ENCODE data around the gene PCAT6.

Gene PCAT6

DNA sequence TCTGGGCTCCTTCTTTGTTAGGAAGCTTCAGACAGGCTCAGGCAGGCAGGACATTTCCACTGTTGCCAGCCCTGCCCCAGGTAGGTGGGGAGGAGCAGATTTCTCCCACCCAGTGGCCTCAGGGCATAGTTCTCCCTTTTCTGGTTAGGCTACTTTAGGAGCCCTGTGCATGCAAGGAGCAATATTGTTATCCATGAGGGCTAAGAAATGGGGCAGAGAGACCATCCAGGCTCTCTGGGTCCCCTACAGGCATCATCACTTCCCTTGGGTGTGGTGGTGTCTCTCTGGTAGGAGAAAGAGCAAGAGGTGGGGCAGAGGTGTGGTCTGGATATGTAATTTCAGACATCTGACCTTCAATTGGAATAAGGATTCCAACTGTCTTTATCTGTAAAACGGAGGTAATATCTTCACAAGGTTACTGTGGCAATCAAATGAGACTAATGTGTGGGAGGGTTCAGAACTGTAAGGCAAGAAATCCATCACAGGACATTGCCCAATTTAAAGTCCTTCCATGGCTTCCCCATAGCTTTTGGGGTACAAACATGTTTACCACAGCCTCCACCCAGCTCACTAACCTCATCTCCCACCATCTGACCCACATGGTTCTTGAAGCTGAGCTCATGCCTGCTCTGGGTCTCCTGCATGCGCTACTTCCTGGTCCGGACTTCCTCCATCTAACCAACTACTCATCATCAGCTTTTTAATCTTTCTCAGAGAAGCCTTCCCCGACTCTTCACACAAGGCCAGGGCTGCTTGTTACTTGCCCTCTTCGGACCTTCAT, 26.1 kb downstream of the PCAT6 start:
- DNase-seq, result no peak
- in situ Hi-C loops (cut with HindIII; ENCODE audit: low pct_ligation_motif_present, low pct_unique_long_range_greater_than_20kb, low sequenced_read_pairs), result no loop called here

DNA sequence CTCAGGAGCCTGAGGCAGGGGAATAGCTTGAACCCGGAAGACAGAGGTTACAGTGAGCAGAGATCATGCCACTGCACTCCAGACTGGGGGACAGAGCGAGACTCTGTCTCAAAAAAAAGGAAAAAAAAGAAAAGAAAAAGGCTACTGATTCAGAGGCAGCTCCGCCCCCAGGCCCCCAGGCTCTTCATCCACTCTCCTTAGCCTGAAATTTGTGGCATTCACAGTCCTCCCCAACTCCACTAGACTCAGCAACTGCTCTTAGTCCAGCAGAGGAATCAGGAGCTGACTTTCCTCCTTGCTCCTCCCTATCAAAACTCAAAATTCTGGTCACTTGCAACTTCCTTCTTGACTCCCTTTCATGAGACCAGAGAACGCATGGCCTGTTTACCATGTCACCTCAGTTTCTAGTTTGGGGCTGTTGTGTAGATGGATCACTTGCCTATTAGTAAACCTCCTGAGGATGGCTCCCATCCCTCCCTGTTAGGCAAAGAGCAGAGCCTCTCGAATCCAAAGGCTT, 27.1 kb downstream of the PCAT6 start:
- DNase-seq, result no peak
- in situ Hi-C loops (cut with HindIII; ENCODE audit: low pct_ligation_motif_present, low pct_unique_long_range_greater_than_20kb, low sequenced_read_pairs), result no loop called here

DNA sequence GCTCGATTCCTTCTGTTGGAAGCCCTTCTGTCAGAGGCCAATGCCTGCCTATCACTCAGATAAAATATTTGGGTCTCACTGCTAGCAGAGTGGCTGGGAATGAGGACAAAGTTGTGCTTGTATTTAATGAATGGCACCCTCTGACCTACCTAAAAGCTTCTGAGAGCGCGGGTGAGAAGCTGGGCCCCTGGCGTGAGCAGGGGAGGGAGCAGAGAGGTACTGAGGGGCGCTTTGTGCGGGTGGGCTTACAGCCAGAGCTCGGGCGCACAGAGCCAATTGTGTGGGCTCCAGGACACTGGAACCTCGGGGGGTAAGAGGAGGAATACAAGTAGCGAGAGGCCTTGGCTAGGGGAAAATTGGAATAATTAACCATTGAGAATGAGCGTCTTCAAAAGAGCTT, 32.3 kb downstream of the PCAT6 start:
- in situ Hi-C loops (cut with HindIII; ENCODE audit: low pct_ligation_motif_present, low pct_unique_long_range_greater_than_20kb, low sequenced_read_pairs), result no loop called here
- DNase-seq, result no peak

DNA sequence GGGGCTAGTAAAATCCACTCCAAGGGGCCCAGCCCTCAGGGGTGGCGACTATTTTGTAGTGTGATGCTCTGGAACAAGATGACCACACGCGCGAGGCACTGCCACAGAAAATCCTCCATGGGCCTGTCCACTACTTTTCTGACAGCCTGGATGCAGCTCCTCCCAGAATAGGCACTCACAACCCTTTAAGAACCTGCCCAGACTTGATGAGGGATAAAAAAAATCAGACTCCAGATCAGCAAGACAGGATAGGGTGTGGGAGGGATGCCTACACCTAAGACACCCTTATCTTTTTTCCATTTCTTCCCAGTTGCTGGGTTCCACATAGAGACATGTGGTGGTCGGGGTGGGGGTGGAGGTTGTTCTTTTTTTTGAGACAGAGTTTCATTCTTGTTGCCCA, 33.5 kb downstream of the PCAT6 start:
- in situ Hi-C loops (cut with HindIII; ENCODE audit: low pct_ligation_motif_present, low pct_unique_long_range_greater_than_20kb, low sequenced_read_pairs), result no loop called here
- DNase-seq, result no peak

DNA sequence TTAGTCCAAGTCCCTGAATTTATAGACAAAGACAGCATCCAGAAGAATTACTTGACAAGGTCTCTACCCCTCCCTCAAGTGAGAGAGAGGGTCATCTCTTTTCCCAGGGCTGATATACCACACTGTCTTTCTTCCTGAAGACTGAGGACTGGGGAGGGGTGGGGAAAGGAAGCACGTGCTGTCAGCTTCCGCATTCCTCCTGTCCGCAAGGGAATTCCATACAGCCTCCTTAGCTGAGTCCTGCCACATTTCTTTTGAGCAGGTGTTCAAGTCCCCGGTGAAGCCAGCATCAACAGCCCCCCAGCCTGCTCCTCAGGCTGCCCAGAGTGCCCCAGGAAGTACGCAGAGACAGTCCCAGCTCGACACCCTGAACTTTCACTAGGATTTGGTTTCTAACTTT, 34.2 kb downstream of the PCAT6 start:
- in situ Hi-C loops (cut with HindIII; ENCODE audit: low pct_ligation_motif_present, low pct_unique_long_range_greater_than_20kb, low sequenced_read_pairs), result no loop called here
- DNase-seq, result no peak

DNA sequence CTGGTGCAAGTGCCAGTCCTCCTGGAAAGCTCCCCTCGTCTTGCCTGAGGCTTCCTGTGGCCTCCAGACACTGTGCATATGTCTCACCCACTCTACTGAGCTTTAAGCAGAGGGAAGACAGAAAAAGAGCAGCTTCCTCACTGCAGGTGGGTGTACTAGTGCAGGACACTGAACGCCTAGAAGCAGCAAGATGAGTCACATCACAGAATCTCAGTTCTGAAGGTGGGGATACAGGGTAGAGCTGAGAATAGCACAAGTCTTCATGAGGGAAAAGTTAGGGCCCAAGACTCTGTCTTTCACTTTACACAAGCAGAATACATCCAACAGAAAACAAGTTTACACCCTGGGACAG, 37.4 kb downstream of the PCAT6 start:
- in situ Hi-C loops (cut with HindIII; ENCODE audit: low pct_ligation_motif_present, low pct_unique_long_range_greater_than_20kb, low sequenced_read_pairs), result no loop called here
- no peak for DNase-seq

DNA sequence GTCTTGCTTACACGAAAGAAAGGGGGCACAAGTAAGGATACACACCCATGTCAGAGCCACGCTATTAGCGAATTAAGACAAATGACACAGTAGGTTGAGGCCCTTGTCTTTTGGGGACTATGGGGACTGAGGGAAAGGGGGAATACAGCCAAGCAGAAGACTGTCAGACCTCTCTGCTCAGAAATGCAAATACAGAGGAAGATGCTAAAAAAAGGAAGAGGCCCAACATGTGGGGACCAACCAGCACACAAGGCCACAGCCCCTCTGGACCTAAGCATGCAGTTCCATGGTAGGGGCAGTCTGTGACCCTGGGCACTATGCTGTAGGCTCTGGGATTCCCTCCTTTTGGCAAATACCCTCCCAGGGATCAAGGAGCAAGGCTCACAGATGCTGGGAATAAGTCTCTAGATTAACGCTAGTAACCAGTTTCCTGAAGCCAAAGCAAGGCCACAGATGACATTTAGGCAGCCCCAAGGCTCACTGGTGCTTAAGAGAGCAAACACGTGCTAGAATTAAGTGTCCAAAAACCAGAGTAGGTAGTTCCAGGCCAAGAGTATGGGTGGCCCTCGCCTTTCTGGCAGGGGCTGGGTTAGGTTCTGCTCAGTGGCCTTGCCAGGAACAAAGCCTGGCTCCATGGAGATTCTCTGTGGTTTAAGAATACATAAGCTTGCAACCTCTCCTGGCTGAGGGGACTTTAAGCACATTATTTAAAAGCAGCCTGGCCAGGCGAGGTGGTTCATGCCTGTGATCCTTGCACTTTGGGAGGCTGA, 40.0 kb downstream of the PCAT6 start:
- in situ Hi-C loops (cut with HindIII; ENCODE audit: low pct_ligation_motif_present, low pct_unique_long_range_greater_than_20kb, low sequenced_read_pairs), result loop anchor here (25.0 kb wide), 1 partner anchor 113 kb away; no protein-coding TSS in a partner anchor
- DNase-seq, result no peak

DNA sequence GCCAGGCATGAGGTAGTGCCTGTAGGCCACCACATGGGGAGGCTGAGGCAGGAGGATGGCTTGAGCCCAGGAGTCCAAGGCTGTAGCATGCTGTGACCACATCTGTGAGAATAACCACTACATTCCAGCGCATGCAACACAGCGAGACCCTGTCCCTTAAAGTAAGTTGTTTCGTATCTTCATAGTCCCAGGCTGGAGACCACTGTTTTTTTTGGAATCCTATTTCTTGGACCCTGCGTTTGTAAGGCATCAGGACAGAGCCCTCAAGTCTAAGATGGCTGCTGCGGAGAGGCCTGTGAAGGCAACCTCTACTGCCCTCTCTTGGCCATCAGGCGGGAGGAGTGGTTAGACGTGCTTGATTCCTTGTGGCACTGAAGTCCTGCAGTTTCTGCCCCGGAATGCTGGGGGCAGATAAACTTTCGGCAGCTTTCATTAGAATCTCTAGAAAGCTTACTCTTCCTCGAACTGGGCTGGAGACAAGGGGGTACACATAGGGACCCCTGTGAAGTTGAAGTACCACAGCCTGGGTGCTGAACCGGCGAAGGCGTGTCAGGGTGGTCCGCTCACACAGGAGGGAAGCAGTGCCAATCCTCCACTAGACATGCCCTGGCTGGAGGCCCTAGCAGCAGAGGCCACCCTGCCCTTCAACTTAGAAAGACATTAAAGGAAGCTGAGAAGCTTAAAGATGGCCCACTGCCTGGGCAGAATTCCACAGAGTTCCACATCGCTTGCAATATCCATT, 41.6 kb downstream of the PCAT6 start:
- in situ Hi-C loops (cut with HindIII; ENCODE audit: low pct_ligation_motif_present, low pct_unique_long_range_greater_than_20kb, low sequenced_read_pairs), result loop anchor here (25.0 kb wide), 1 partner anchor 115 kb away; no protein-coding TSS in a partner anchor
- DNase-seq, result peak; percentile 65

DNA sequence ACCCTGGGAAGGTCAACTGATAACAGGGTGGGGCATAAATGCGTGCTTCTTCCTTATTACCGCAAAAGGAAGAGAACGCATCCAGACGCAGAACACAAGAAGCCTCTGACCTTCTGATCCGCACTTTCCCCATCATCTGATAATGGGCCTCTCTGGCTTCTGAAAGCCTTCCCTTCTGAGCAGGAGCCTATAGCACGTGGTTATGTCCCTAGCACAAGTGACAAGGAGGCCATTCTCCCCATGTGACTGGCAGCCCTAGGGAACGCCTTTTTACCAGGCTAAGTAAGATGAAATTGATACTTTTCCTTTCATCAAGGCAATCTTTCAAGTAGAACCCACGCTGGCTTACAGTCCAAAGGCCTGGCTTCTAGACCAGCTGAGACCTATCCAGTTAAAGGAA, 44.0 kb downstream of the PCAT6 start:
- in situ Hi-C loops (cut with HindIII; ENCODE audit: low pct_ligation_motif_present, low pct_unique_long_range_greater_than_20kb, low sequenced_read_pairs), result loop anchor here (25.0 kb wide), 1 partner anchor 117 kb away; no protein-coding TSS in a partner anchor
- no peak for DNase-seq

DNA sequence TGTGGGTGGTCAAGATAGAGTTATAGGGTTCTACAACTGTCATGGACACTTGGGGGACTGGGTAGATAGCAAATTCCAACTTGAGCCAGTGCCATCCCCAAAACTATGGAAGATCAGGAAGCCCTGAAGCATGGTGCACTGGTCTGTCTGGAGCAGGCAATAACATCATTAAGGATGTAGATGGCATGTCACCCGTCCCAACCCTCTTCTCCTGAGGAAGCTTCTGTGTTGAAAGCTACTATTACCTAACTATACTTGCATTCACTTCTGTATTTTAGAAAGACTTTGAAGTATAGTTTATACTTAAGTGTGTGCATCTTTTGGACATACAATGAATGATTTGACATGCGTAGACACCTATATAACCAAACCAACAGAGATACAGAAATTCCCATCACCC, 45.3 kb downstream of the PCAT6 start:
- no peak for DNase-seq
- in situ Hi-C loops (cut with HindIII; ENCODE audit: low pct_ligation_motif_present, low pct_unique_long_range_greater_than_20kb, low sequenced_read_pairs), result loop anchor here (25.0 kb wide), 1 partner anchor 119 kb away; no protein-coding TSS in a partner anchor

DNA sequence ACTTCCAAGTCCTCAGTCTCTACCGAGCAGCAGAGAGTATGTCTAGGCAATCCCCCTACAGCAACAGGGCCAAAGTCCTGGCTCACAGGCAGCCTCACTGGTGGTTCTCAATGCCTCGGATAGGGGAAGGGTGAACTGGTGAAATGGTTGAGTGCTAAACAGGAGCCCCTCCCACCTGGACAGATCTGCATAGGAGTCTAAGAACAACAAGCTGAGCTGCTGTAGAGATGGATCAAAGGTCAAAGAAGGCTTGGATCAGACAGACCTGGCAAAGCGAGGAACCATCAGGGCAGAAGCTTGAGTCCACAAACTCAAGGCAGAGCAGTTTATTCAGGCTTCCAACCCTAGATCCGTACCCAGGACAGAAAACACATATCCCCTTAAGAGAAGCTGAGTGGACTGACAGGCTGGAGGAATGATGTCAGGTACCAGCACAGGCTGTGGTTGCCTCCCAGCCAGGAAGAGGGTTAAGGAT, 46.4 kb downstream of the PCAT6 start:
- in situ Hi-C loops (cut with HindIII; ENCODE audit: low pct_ligation_motif_present, low pct_unique_long_range_greater_than_20kb, low sequenced_read_pairs), result loop anchor here (25.0 kb wide), 1 partner anchor 120 kb away; no protein-coding TSS in a partner anchor
- no peak for DNase-seq

DNA sequence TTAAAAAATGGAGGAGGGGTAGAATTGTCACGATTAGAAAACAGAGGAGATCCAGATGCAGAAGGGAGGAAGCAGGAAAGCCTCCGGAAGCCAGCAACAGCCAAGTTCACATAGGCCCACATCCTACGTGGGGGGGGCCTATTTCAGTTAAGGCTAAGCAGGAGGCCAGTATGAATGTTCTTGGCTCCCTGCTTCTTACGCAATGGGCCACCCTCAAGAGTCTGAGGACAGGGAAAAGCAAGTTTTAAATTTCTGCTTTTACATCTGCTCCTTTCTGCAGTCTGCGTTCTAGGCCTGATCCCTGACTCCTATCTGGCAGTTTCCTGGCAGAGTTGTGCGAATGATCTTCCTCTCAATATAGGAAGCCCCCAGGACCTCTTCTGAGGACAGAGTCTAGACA, 47.6 kb downstream of the PCAT6 start:
- DNase-seq, result no peak
- in situ Hi-C loops (cut with HindIII; ENCODE audit: low pct_ligation_motif_present, low pct_unique_long_range_greater_than_20kb, low sequenced_read_pairs), result loop anchor here (25.0 kb wide), 1 partner anchor 121 kb away; no protein-coding TSS in a partner anchor

DNA sequence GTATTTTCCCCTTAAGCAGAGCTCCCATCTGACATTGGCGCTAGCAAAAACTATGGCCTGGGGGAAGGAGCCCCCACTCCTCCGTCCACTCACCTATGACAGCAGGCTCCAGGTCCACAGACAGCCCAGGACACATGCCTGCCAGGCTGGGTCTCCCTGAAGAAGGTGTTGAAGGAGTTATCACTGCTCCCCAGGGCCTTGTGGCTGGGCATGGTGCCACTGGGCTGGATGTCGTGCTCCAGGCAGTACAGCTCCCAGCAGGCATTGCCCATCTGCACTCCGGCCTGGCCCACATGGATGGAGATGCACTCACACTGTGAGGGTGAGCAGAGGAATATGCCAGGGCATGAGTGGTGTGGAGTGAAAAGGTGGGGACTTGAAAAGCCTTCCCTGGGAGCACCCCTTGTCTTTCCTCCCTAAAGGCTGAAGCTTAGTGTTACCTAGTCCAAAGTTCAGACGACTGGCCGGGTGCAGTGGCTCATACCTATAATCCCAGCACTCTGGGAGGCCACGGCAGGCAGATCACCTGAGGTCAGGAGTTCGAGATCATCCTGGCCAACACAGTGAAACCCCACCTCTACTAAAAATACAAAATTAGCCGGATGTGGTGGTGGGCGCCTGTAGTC, 48.1 kb downstream of the PCAT6 start:
- in situ Hi-C loops (cut with HindIII; ENCODE audit: low pct_ligation_motif_present, low pct_unique_long_range_greater_than_20kb, low sequenced_read_pairs), result loop anchor here (25.0 kb wide), 1 partner anchor 122 kb away; no protein-coding TSS in a partner anchor
- no peak for DNase-seq

DNA sequence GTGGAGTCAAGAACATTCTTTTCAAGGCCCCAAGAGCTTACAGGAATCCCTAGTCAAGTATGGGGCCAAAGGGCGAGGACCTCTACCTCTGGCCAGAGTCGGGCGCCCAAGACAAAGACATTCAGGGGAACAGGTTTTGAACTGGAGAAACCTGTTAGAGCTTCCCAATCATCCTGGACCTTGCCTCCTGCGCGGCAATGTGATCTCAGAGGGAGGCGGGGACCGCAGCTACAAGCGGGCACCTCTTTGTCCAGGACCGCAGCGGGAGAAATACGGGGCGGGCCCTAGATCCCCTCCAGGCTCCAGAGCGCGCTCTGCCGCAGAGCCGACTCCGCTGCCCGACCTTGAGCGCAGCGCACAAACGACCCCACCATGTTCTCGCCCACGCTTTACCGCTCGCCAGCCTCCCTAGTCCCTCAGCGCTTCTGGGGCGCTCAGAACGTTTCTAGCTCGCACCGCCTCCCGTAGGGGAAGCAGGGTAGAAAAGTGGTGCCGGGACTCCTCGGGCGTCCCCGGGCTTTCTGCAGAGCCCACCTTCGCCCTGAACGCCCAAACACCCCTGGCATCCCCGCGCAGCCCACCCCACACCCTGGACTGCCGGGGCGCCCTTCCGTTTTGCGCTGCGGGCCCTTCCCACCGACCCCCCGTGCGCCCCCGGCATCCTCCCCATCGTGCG, 50.1 kb downstream of the PCAT6 start:
- in situ Hi-C loops (cut with HindIII; ENCODE audit: low pct_ligation_motif_present, low pct_unique_long_range_greater_than_20kb, low sequenced_read_pairs), result loop anchor here (25.0 kb wide), 1 partner anchor 124 kb away; no protein-coding TSS in a partner anchor
- peak; percentile 52 for DNase-seq
